ENCODE measurements around the gene CSDE1. TPM values are rescaled to one million over a fixed set of nuclear protein-coding genes. Genes with fewer than 3 reads are reported as not detected.

Gene CSDE1
- total RNA-seq, 1 experiment from 2014 or later, result 362 TPM

GRCh38 chr1:114750780-114751179 lies 7.0 kb downstream of the CSDE1 start:
- Mint-ChIP-seq H3K27me3 (ENCODE audit: unreplicated experiment) (no peaks in the 10 kb centered on the region), H3K4me3 (ENCODE audit: low read depth, unreplicated experiment) (no peak overlapping the region), H3K4me1 (ENCODE audit: low read depth, unreplicated experiment) (peaks cover 26% of the 10 kb centered on the region), H3K9me3 (ENCODE audit: low read depth, unreplicated experiment) (no peaks in the 10 kb centered on the region), H3K27ac (ENCODE audit: unreplicated experiment) (no peak overlapping the region), H3K36me3 (ENCODE audit: insufficient read depth, unreplicated experiment) (peaks cover 55% of the 10 kb centered on the region)
- no TSS peak for BruUV-seq (replicated peaks)
- intact Hi-C loops (cut with micrococcal nuclease; ENCODE audit: unreplicated experiment), result no loop called here
- CTCF ChIA-PET, result no interaction called here
- DNase-seq, result no peak
- TF ChIP-seq CTCF (IDR thresholded peaks at IDR 0.05; ENCODE audit: unreplicated experiment), result no peak

DNA sequence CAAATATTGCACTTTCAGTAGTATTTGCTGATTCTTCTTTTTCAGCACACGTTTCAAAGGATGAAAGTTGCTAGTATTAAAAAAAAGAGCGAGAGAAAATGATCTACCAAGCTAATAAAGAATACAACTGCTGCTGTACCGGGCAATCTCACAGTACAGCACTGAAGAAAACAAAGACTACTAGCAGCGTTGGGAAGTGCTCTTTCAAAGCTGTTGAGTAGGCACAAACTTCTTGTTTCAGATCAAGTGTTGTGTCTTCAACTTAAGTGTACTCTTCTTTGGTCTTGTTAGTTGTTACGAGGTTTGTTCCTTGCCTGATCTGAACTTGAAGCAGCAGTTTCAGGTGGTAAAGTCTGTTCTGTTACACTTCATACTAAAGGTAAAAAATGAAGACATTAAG lies 7.9 kb downstream of the CSDE1 start:
- H3K27ac Mint-ChIP-seq (ENCODE audit: unreplicated experiment), result no peak overlapping the region
- H3K4me1 Mint-ChIP-seq (ENCODE audit: low read depth, unreplicated experiment), result peaks cover 26% of the 10 kb centered on the region
- BruUV-seq (replicated peaks), result no TSS peak
- no peak overlapping the region for H3K4me3 Mint-ChIP-seq (ENCODE audit: low read depth, unreplicated experiment)
- H3K9me3 Mint-ChIP-seq (ENCODE audit: low read depth, unreplicated experiment), result no peaks in the 10 kb centered on the region
- DNase-seq, result no peak
- CTCF ChIA-PET, result no interaction called here
- peaks cover 50% of the 10 kb centered on the region for H3K36me3 Mint-ChIP-seq (ENCODE audit: insufficient read depth, unreplicated experiment)
- TF ChIP-seq CTCF (IDR thresholded peaks at IDR 0.05; ENCODE audit: unreplicated experiment), result no peak
- H3K27me3 Mint-ChIP-seq (ENCODE audit: unreplicated experiment), result no peaks in the 10 kb centered on the region
- intact Hi-C loops (cut with micrococcal nuclease; ENCODE audit: unreplicated experiment), result no loop called here

DNA sequence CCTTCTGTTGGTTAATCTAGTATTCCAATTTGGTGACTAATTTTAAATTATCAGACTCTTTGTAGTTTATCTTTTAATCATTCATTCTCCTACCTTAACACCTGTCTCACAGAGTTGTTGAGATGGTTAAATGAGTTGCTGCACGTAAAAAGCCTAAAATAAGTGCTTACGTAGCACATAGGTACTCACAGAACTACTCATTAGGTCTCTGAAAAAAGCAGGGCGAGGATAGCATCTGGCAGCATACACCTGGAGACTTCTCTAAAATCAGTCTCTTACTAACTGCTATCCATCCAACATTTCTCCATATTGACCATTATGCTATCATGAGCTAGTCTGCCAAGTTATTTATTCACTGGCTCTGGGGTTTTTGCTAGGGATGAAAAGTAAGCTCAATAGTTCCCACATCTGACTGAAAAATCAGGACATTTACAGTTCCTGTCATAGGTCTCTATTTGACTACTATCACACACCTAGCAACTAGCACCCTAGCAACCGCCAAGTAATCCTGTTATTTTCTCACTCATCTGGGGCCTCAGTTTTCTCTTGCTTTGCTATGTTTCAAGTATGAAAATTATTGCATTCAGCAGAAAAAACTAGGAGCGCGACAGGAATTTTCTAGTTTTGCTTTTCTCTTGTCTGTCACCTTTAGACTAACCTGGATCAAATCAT lies 11.2 kb downstream of the CSDE1 start:
- Mint-ChIP-seq H3K27me3 (ENCODE audit: unreplicated experiment) (no peaks in the 10 kb centered on the region), H3K36me3 (ENCODE audit: insufficient read depth, unreplicated experiment) (peaks cover 51% of the 10 kb centered on the region), H3K4me1 (ENCODE audit: low read depth, unreplicated experiment) (peaks cover 9% of the 10 kb centered on the region), H3K9me3 (ENCODE audit: low read depth, unreplicated experiment) (no peaks in the 10 kb centered on the region), H3K27ac (ENCODE audit: unreplicated experiment) (no peak overlapping the region), H3K4me3 (ENCODE audit: low read depth, unreplicated experiment) (no peak overlapping the region)
- intact Hi-C loops (cut with micrococcal nuclease; ENCODE audit: unreplicated experiment), result no loop called here
- DNase-seq, result no peak
- CTCF ChIA-PET, result no interaction called here
- no peak for TF ChIP-seq CTCF (IDR thresholded peaks at IDR 0.05; ENCODE audit: unreplicated experiment)
- no TSS peak for BruUV-seq (replicated peaks)

DNA sequence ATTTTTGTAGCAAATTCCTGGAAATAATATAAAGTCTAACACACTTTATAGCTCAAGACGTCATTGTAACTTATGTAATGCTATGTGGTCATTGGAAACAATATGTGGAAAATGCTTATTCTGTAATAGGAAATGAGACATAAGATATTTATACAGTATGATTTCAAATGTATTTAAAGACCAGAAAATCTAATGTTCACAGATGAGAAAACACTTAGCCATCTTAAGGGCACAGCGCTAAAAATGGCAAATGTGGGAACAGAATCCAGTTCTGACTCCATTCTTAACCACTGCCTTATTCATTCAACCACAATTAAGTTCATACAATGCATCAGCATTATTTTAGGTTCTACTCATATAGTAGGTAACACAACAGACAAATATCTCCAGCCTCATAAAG lies 12.5 kb downstream of the CSDE1 start:
- BruUV-seq (replicated peaks), result no TSS peak
- no peak for DNase-seq
- CTCF ChIA-PET, result no interaction called here
- Mint-ChIP-seq H3K9me3 (ENCODE audit: low read depth, unreplicated experiment) (no peaks in the 10 kb centered on the region), H3K4me1 (ENCODE audit: low read depth, unreplicated experiment) (peaks cover 6% of the 10 kb centered on the region), H3K36me3 (ENCODE audit: insufficient read depth, unreplicated experiment) (peaks cover 47% of the 10 kb centered on the region), H3K27me3 (ENCODE audit: unreplicated experiment) (no peaks in the 10 kb centered on the region), H3K27ac (ENCODE audit: unreplicated experiment) (no peak overlapping the region), H3K4me3 (ENCODE audit: low read depth, unreplicated experiment) (no peak overlapping the region)
- TF ChIP-seq CTCF (IDR thresholded peaks at IDR 0.05; ENCODE audit: unreplicated experiment), result no peak
- intact Hi-C loops (cut with micrococcal nuclease; ENCODE audit: unreplicated experiment), result no loop called here
